ENCODE data around the gene ERMARD. TPM values are rescaled to one million over a fixed set of nuclear protein-coding genes. Genes with fewer than 3 reads are reported as not detected.

Gene ERMARD
- total and polyA plus RNA-seq, 2 donors (not counting 3 experiments of a cell fraction or from before 2014, with no cell fraction given), result 23.8 to 36.4 TPM

DNA sequence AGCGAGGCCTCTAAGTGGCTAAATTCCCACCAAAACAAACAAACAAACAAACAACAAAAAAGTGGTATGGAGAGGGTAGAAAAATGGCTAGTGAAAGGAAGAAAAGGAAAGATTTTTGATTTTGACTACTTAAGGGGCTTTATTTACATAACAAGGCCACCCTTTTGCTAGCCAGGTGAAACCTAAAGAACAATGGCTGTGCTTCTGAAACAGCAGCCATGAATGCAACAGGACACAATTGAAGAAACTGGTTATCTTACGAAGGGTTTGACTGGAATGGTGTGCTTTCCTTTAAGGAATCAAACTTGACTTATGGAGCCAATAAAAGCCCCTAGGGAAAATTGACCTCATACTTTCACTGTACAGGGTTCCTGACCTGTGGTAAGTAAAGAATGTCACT lies 68.9 kb downstream of the ERMARD start:
- FAIRE-seq, result no peak
- Histone ChIP-seq H3K4me1 (ENCODE audit: control insufficient read depth, extremely low read depth, insufficient read depth, low read length) (no peaks in the 10 kb centered on the region), H3K9me1 (replicated peaks; ENCODE audit: control insufficient read depth, extremely low read depth, insufficient read depth, low read length) (no peaks in the 10 kb centered on the region), H3K9me3 (replicated peaks; ENCODE audit: control insufficient read depth, insufficient read depth, low read length) (no peaks in the 10 kb centered on the region), H2AFZ (ENCODE audit: low read depth, low read length) (no peak overlapping the region), H3K9ac (replicated peaks; ENCODE audit: extremely low read depth, insufficient read depth, low read length) (no peak overlapping the region), H3K4me2 (ENCODE audit: insufficient read depth, low read length) (no peak overlapping the region), H4K20me1 (replicated peaks; ENCODE audit: control insufficient read depth, extremely low read depth, insufficient read depth, low read length) (no peaks in the 10 kb centered on the region), H3K4me3 (replicated peaks in 1 of 3; ENCODE audit: insufficient read depth in 1 of 3, low read depth in 1 of 3, low read length in 3 of 3) (no peak overlapping the region), H3K27ac (ENCODE audit: insufficient read depth, low read depth, low read length) (no peak overlapping the region), H3K36me3 (ENCODE audit: control insufficient read depth in 2 of 2, extremely low read depth in 1 of 2, insufficient read depth in 2 of 2, low read length in 2 of 2) (no peaks in the 10 kb centered on the region), H3K27me3 (ENCODE audit: control insufficient read depth in 2 of 2, insufficient read depth in 2 of 2, low read length in 2 of 2) (peaks cover 0 to 2% of the 10 kb centered on the region in 2 experiments), H3K79me2 (ENCODE audit: control insufficient read depth, insufficient read depth, low read length) (no peaks in the 10 kb centered on the region)
- DNase-seq (ENCODE audit: low read depth, low spot score), result no peak
- dilution Hi-C loops (cut with MboI; ENCODE audit: extremely low pct_ligation_motif_present, low sequenced_read_pairs) (no loop called here), intact Hi-C loops (cut with micrococcal nuclease) (no loop called here)
- TF ChIP-seq MYC (IDR thresholded peaks at IDR 0.05; ENCODE audit: low read depth, low read length) (no peak), JUN (IDR thresholded peaks at IDR 0.05; ENCODE audit: borderline replicate concordance, insufficient read depth, insufficient read length, low read depth) (no peak), EZH2 (IDR thresholded peaks at IDR 0.05; ENCODE audit: borderline replicate concordance, low read depth, low read length, severe bottlenecking) (no peak), GATA2 (IDR thresholded peaks at IDR 0.05; ENCODE audit: insufficient read depth, insufficient read length, low read depth, low read length) (no peak), POLR2A (IDR thresholded peaks at IDR 0.05; ENCODE audit: low read depth, low read length) (no peak), FOS (IDR thresholded peaks at IDR 0.05; ENCODE audit: borderline replicate concordance, insufficient read depth, low read length) (no peak), POLR2AphosphoS5 (IDR thresholded peaks at IDR 0.05; ENCODE audit: insufficient read depth, low read depth, low read length) (no peak)
- TF ChIP-seq, protein P1, sequence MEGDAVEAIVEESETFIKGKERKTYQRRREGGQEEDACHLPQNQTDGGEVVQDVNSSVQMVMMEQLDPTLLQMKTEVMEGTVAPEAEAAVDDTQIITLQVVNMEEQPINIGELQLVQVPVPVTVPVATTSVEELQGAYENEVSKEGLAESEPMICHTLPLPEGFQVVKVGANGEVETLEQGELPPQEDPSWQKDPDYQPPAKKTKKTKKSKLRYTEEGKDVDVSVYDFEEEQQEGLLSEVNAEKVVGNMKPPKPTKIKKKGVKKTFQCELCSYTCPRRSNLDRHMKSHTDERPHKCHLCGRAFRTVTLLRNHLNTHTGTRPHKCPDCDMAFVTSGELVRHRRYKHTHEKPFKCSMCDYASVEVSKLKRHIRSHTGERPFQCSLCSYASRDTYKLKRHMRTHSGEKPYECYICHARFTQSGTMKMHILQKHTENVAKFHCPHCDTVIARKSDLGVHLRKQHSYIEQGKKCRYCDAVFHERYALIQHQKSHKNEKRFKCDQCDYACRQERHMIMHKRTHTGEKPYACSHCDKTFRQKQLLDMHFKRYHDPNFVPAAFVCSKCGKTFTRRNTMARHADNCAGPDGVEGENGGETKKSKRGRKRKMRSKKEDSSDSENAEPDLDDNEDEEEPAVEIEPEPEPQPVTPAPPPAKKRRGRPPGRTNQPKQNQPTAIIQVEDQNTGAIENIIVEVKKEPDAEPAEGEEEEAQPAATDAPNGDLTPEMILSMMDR (IDR thresholded peaks at IDR 0.05; ENCODE audit: extremely low read depth in 1 of 2, insufficient read depth in 1 of 2, low read depth in 1 of 2, low read length in 2 of 2), result no peak
- TF ChIP-seq, protein P2, sequence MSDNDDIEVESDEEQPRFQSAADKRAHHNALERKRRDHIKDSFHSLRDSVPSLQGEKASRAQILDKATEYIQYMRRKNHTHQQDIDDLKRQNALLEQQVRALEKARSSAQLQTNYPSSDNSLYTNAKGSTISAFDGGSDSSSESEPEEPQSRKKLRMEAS (IDR thresholded peaks at IDR 0.05; ENCODE audit: insufficient read depth, insufficient read length), result no peak
- ChIA-PET CTCF (interaction anchor here (1.1 to 2.6 kb wide), 3 partner anchors 11 to 697 kb away, joined by 4 to 16 read pairs (median 9); no protein-coding TSS in a partner anchor), POLR2A (no interaction called here)
- no TSS peak for BruUV-seq (replicated peaks)

All from endothelial cell of umbilical vein (primary cell).